Cardiac fibroblast (primary cell): ENCODE results near the gene AADACL3.
"Not testable (repeated sequence)": the region's sequence is repeated elsewhere in the genome, so short reads cannot be mapped to it uniquely, and the experiment has no call there.

ENCODE experiments used
- DNase-seq, 2 donors: peaks; one replicate each; pipeline versions ENCODE4 v3.0.0 to v3.0.0-alpha.2; 2010; ENCODE audit warnings: low read depth in 2 of 2
- H3K4me3 ChIP-seq, 2 donors: replicated peaks in 1 of 2; 1 replicate in 1 of 2; 2 replicates in 1 of 2; pipeline ENCODE4 v1.5.1; 2011; ENCODE audit warnings: low read depth in 2 of 2, low read length in 2 of 2, mild to moderate bottlenecking in 2 of 2, moderate library complexity in 1 of 2
- TF ChIP-seq, protein P1 (sequence below): IDR thresholded peaks from one replicate; pipeline ENCODE4 v1.5.1; 2011; ENCODE audit warnings: low read depth, mild to moderate bottlenecking, low read length, inconsistent platforms

AADACL3 gene

DNA sequence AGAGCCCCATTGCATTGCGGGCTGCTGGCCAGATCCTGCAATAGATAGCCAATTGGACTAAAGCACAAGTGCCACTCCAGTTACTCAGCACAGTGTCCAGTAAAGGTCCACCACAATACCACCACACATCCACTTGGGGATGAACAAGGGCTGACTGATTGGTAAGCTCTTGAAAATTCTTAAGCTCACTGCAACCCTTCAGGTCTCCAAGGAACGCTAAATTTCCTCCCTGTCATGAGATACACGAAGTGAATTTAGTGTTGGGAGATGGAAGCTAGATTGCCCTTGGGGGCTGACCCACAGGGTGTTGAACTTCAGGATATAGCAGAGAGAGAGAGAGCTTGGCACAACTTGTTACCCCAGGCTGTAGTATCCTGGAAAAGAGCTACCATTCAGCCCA lies 9.8 kb upstream of the AADACL3 start:
- TF ChIP-seq, protein P1, sequence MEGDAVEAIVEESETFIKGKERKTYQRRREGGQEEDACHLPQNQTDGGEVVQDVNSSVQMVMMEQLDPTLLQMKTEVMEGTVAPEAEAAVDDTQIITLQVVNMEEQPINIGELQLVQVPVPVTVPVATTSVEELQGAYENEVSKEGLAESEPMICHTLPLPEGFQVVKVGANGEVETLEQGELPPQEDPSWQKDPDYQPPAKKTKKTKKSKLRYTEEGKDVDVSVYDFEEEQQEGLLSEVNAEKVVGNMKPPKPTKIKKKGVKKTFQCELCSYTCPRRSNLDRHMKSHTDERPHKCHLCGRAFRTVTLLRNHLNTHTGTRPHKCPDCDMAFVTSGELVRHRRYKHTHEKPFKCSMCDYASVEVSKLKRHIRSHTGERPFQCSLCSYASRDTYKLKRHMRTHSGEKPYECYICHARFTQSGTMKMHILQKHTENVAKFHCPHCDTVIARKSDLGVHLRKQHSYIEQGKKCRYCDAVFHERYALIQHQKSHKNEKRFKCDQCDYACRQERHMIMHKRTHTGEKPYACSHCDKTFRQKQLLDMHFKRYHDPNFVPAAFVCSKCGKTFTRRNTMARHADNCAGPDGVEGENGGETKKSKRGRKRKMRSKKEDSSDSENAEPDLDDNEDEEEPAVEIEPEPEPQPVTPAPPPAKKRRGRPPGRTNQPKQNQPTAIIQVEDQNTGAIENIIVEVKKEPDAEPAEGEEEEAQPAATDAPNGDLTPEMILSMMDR: no peak
- no peak for DNase-seq

DNA sequence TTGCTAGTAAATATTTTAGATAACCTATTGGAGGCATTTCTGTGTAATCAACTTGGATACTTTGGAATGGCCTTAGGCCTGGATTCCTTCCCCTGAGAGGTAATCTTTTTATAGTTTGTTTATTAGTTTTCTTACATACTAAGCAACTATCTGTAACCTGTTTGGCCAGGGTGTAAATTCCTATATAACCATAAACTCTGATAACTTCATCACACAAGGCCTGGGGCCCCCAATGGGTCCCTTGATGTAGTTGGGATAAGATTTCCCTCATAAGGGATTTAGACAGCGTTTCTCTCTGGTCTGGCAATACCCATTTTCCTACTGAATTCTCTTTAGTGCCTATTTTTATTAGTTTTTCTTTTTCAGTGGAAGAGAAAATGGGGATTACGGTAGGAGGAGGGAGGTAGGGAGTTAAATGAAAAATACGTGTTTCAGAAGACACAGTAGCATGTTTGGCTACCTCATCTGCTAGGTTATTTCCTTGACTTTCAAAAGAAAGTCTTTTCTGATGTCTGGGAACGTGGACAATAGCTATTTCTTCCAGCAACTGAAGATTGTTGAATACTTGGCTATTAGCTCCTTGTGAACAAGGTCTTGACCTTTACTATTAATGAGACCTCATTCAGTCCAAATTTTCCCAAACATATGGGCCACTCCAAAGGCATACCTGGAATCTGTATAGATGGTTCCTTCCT lies 7.4 kb upstream of the AADACL3 start:
- DNase-seq: no peak

More for the DNA sequence above, 9.8 kb upstream of the AADACL3 start:
- no peak overlapping the region for H3K4me3 ChIP-seq

DNA sequence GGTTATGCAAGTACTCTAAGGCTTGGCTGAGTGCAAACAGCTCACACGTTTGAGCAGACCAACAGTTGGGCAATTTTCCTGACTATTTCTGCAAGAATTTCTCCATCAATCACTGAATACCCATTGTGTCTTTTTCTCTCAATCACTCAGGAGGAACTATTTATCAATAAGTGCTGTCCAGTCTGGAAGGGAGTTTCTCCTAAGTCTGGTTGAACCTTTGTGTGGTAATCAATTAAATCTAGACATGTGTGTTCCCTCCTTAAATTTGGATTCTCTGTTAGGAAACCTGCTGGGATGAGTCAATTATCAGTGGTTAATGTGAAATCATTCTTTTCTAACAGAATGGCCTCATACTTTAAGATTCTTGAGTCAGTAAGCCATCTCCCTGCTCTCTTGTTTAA lies 6.8 kb upstream of the AADACL3 start:
- peak in 1 of 2 donors; percentile 1 for DNase-seq
- no peak overlapping the region for H3K4me3 ChIP-seq
- TF ChIP-seq, protein P1: no peak

More for the DNA sequence above, 7.4 kb upstream of the AADACL3 start:
- TF ChIP-seq, protein P1: no peak
- no peak overlapping the region for H3K4me3 ChIP-seq

DNA sequence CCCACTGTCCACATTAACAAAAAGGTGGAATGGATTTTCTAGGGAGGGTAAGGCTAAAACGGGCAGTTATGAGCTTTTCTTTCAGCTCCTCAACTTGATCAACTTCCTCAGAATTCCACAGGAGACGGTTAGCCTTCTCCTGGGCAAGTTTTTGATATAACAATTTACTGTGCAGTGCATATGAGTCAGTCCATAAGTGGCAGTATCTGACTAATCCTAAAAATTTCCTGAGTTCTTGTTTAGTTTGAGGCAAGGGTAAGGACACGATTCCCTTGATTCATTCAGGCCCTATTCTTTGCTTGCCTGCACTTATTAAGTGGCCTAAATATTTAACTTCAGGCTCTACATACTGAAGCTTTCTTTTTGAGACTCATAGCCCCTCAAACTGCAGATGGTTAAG lies 6.2 kb upstream of the AADACL3 start:
- H3K4me3 ChIP-seq: no peak overlapping the region
- TF ChIP-seq, protein P1: no peak
- DNase-seq: peak in 1 of 2 donors; percentile 3

DNA sequence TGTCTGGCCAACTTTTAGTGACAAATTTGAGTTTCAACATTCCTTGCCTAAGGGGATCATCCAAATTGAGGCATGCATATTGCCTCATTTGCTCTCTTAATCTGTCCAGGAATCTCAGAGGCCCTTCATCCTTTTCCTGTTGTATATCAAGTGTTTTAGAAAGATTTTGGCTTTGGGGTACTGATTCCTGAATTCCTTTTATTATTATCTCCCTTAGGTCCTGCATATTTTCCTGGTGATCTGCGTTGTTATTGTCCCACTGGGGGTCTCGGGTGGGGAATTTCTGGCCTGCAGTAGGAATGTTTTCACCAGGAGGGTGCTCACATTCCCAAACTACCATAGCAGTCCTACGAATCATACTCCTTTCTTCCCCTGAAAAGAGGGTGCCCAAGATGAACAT lies 4.4 kb upstream of the AADACL3 start:
- DNase-seq: no peak
- no peak overlapping the region for H3K4me3 ChIP-seq
- TF ChIP-seq, protein P1: no peak

DNA sequence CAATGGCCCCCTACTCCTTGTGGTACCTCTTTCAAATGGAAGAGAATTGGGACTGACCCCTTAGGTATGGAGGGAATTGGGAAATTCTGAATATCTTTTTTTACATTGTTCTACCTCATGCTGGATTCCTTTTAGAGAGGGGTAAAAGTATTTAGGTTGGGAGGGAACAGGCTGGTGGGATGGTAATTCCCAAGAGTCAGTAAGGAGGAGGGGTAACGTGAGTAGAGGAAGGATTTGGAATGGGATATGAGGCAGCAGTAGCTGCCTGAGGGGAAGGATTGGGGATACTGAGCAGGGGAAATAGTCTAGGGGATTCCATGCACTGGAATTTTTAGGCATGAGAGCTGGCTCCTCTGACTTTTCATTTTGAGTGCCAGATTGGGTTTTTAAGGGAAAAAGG lies 3.8 kb upstream of the AADACL3 start:
- no peak for DNase-seq
- no peak overlapping the region for H3K4me3 ChIP-seq
- TF ChIP-seq, protein P1: no peak

DNA sequence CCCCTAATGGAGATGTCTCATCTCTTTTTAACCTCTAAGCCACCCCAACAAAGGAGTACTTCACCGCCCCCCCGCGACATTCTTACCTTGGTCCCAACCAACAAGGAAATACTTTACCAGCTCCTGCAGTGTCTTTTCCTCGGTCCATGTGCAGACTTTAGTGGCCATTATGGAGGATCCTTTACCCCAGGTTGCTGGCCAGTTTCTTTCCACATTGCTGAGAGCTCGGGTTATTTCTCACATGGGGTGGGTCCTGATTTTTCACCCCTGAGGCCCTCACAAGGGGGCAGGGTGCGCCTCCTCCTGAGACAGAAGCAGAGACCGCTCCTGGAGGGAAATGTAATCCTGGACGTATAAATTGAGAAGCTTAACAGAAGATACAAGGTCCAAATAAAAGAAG lies 3.0 kb upstream of the AADACL3 start:
- DNase-seq: no peak
- H3K4me3 ChIP-seq: no peak overlapping the region
- TF ChIP-seq, protein P1: no peak

DNA sequence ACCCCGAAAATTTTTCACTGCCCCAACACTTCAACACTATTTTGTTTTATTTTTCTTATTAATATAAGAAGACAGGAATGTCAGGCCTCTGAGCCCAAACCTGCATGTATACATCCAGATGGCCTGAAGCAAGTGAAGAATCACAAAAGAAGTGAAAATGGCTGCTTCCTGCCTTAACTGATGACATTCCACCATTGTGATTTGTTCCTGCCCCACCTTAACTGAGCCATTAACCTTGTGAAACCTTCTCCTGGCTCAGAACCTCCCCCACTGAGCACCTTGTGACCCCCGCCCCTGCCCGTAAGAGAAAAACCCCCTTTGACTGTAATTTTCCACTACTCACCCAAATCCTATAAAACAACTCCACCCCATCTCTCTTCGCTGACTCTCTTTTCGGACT lies 2.3 kb upstream of the AADACL3 start:
- not testable (repeated sequence) for H3K4me3 ChIP-seq, DNase-seq
